ENCODE results near the gene SEMA3A.

Gene SEMA3A

DNA sequence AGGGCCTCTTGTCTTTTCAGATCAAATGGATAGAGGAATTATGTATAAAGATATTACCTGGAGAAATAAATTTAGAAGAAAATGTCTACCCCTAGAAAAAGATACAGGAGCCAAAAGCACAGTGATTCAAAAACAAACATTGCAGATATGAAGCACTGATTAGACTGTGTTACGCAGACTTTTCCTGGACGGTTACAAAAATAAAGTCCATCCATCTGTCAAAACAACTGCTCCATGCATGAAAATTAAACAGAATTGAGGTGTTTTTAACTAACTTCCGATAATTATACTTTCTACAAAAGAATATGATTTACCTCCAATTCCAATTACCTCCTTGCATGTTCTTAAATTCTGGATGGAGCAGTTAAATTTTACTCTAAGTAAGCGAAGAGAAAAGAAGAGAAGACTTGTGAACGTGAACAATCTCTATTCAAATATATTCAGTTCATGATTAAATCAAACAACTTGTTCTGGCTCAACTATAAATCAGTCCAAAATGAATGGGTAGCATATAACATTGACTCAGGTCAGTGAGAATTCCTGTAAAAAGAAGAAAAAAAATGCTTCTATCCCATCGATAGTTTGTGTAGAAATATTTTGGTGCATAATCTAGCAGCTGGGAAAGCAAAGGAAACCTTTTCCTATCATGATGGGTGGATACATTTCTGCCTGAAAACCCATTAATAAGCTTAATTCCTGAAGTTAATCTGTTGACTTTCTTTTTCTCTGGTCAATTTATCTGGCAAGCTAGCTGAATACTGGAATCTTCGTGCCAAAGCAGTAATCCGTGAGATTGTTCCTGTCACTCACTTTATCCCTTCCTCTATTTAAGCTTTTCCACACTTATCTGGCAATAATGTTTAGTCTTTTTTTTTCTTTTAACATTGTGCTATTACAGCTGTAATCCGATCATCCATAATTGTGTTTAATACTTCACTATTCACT is 80.4 kb downstream of the SEMA3A start:
- peaks cover 6% of the 10 kb centered on the region for H3K9me3 Mint-ChIP-seq

DNA sequence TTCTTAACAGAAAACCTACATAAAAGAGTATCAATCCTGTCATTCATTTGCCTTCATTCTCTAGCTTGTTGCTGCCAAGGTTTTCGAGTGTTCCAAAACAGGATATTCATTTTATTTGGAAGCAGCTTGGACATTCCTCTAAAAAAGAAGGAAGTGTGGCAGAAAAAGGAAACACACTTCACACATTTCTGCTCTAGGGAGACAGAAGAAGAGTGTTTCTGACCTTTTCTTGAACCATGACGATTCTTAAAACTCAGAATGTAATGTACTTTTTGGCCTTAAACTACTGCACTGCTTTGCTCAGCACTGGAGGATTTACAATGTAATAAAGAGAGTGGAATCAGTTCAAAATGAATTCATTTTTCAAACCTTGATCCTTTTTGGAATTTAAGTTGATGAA is 81.3 kb downstream of the SEMA3A start:
- no peak for ATAC-seq
- DNase-seq (ENCODE audit: low spot score in 2 of 2) = no peak
- no peak overlapping the region for H3K27ac Mint-ChIP-seq
- no peaks in the 10 kb centered on the region for H3K4me1 Mint-ChIP-seq
- H3K9me3 Mint-ChIP-seq = peaks cover 3% of the 10 kb centered on the region
- no peaks in the 10 kb centered on the region for H3K36me3 Mint-ChIP-seq
- H3K4me3 Mint-ChIP-seq = no peak overlapping the region

More for the DNA sequence above, 80.4 kb downstream of the SEMA3A start:
- no peak overlapping the region for H3K27ac Mint-ChIP-seq
- no peak for ATAC-seq
- no peak for DNase-seq (ENCODE audit: low spot score in 2 of 2)
- H3K36me3 Mint-ChIP-seq = no peaks in the 10 kb centered on the region
- H3K4me1 Mint-ChIP-seq = no peaks in the 10 kb centered on the region
- no peak overlapping the region for H3K4me3 Mint-ChIP-seq

DNA sequence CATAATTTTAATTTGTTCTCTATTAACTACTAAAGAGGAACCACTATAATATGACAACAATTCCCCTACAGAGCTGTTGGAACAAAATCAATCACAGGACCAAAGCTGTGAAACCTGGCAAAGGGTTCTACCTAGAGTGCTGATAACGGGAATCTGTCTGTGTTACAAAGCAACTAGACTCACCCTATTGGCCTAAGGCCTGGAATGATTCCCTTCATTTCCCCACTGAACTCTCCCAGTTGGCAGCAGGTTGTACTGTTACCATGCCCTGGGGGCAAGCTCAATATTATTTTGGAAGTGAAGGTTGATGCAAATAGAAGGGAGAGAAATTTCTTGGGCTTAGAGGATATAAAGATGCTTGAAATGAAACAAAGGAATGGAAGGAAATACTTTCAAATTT is 81.8 kb downstream of the SEMA3A start:
- no peak for ATAC-seq
- Mint-ChIP-seq H3K27ac (no peak overlapping the region), H3K36me3 (no peaks in the 10 kb centered on the region), H3K4me3 (no peak overlapping the region), H3K4me1 (no peaks in the 10 kb centered on the region), H3K9me3 (peaks cover 3% of the 10 kb centered on the region)
- DNase-seq (ENCODE audit: low spot score in 2 of 2) = no peak

DNA sequence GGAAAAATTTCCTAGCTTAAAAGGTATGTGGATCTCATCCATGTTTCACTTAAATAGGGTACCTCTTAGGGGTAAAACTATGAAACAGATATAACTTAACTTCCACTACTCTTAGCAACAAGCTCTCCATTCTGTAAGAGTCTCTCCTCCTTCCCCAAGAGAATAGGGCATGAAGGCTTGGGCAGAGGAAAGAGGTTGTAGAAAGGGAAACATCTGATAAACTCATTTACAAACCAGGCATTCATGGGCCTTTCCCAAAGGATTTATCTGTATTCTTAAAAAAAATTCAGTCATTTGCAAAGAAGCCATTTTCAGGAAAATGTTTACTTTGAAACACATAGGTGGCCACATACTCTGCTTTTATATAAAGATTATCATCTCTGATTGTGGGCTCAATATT is 82.7 kb downstream of the SEMA3A start:
- no peaks in the 10 kb centered on the region for H3K36me3 Mint-ChIP-seq
- ATAC-seq = no peak

DNA sequence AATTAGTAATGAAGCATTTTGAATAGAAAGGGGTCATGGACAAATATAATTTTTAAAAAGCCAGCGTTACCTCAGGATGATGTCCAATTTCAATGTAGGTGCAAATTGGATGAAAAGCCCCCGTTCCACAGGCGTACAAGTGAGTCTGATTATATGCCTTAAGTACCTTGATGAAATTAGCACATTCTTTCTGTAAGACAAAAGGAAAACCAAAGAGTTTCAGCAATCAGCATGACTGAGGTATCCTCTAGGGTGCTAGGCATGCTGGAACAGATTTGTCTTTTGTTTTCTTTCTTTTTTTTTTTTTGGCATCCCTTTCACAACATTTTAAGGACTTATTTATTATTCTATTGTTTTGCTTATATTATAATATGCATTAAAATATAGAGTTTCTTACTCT is 84.2 kb downstream of the SEMA3A start:
- ATAC-seq (no peak), DNase-seq (ENCODE audit: low spot score in 2 of 2) (no peak)
- H3K9me3 Mint-ChIP-seq = peaks cover 3% of the 10 kb centered on the region
- no peaks in the 10 kb centered on the region for H3K36me3 Mint-ChIP-seq
- H3K4me1 Mint-ChIP-seq = no peaks in the 10 kb centered on the region
- no peak overlapping the region for H3K27ac Mint-ChIP-seq
- no peak overlapping the region for H3K4me3 Mint-ChIP-seq

More for the DNA sequence above, 82.7 kb downstream of the SEMA3A start:
- no peak for DNase-seq (ENCODE audit: low spot score in 2 of 2)
- no peak overlapping the region for H3K4me3 Mint-ChIP-seq
- no peak overlapping the region for H3K27ac Mint-ChIP-seq
- peaks cover 3% of the 10 kb centered on the region for H3K9me3 Mint-ChIP-seq
- no peaks in the 10 kb centered on the region for H3K4me1 Mint-ChIP-seq

DNA sequence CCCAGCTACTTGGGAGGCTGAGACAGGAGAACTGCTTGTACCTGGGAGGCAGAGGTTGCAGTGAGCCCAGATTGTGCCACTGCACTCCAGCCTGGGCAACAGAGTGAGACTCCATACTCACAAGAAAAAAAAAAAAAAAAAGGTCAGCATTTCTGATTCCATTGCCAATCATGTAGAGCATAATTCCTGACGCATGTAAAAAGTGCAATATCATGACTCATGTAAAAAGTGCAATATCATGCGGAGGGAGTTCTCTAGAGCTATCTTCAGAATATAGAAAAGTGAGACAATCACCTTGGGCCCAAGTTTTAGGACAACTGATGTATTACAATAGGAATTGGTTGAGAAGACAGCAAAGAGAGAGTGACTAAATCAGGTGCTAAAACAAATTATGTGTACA is 85.8 kb downstream of the SEMA3A start:
- no peak overlapping the region for H3K4me3 Mint-ChIP-seq
- ATAC-seq = no peak
- H3K27ac Mint-ChIP-seq = no peak overlapping the region
- no peaks in the 10 kb centered on the region for H3K9me3 Mint-ChIP-seq
- no peaks in the 10 kb centered on the region for H3K36me3 Mint-ChIP-seq
- DNase-seq (ENCODE audit: low spot score in 2 of 2) = no peak
- no peaks in the 10 kb centered on the region for H3K4me1 Mint-ChIP-seq

DNA sequence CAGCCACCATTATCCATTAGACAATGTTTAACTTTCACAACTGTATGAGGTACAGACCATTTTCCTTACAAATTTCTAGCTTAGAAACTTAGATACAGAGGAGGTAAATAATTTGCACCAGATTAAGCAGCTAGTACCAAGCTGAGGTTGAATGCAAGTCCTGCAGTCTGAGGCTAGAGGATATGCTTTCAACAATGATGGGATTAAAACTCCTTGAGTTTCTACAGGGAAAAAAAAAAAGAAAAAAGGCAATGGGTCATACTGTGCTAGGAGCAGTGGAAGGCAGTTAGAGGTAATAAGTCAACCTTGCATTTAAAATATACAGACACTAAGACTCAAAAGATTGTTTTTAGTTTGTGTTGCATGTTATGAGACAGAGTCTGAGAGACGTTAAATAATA is 86.5 kb downstream of the SEMA3A start:
- DNase-seq (ENCODE audit: low spot score in 2 of 2) (no peak), ATAC-seq (no peak)
- no peaks in the 10 kb centered on the region for H3K9me3 Mint-ChIP-seq
- H3K36me3 Mint-ChIP-seq = no peaks in the 10 kb centered on the region
- H3K27ac Mint-ChIP-seq = no peak overlapping the region
- H3K4me1 Mint-ChIP-seq = no peaks in the 10 kb centered on the region
- no peak overlapping the region for H3K4me3 Mint-ChIP-seq

DNA sequence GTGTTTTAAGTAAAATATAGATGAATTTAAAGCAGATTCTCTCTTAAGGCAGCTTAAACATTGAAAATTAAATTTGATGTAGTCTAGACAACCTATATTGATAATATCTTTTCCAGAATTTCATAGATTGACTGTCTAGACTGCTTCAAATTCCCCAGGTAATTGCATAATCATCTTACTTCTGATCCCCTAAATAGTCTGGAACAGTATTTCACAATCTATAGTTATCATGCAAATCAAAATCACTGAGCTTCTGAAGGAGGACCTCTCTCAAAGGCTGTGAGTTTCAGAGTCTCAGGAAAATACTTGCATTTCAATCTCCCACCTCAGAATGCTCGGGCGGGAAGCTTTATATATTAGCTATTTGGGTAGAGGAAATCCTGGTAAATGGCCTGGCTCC is 87.3 kb downstream of the SEMA3A start:
- Mint-ChIP-seq H3K9me3 (peaks cover 2% of the 10 kb centered on the region), H3K36me3 (no peaks in the 10 kb centered on the region), H3K27ac (no peak overlapping the region), H3K4me3 (no peak overlapping the region), H3K4me1 (no peaks in the 10 kb centered on the region)
- no peak for ATAC-seq
- DNase-seq (ENCODE audit: low spot score in 2 of 2) = no peak

DNA sequence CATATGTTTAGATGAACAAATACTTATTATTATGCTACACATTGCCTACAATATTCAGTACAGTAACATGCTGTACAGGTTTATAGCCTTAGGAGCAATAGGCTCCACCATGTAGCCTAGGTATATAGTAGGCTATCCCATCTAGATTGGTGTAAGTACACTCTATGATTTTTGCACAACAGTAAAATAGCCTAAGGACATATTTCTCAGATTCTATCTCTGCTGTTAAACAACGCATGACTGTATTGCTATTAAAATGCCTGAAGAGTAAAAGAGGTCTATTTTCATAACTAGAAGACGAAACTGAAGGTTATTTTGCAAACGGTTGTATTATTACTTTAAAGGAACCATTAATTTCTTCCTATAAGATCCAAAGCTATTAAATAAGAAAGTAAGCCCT is 88.3 kb downstream of the SEMA3A start:
- no peak for ATAC-seq
- DNase-seq (ENCODE audit: low spot score in 2 of 2) = no peak
- H3K27ac Mint-ChIP-seq = no peak overlapping the region

DNA sequence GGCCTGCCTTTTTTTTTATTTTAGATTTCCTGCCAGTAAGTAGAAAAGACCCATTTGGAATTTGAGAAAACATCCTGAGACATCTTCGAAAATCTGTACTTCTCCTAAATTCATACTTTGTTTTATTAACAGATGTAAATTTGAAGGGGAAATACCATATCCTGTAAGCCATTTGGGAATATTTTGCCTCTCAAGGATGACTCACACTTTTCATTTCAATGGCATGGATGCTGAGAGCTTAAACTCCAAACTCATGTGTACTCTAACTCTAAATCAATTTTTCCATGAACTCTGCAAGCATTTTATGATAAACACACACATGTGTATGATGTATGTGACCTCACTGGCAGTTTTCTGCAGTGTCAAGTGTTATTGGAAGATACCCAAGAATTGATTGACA is 89.0 kb downstream of the SEMA3A start:
- Mint-ChIP-seq H3K9me3 (peaks cover 3% of the 10 kb centered on the region), H3K27ac (no peak overlapping the region)
- ATAC-seq = no peak

More for the DNA sequence above, 88.3 kb downstream of the SEMA3A start:
- no peaks in the 10 kb centered on the region for H3K4me1 Mint-ChIP-seq
- H3K4me3 Mint-ChIP-seq = no peak overlapping the region
- H3K36me3 Mint-ChIP-seq = no peaks in the 10 kb centered on the region
- peaks cover 3% of the 10 kb centered on the region for H3K9me3 Mint-ChIP-seq

DNA sequence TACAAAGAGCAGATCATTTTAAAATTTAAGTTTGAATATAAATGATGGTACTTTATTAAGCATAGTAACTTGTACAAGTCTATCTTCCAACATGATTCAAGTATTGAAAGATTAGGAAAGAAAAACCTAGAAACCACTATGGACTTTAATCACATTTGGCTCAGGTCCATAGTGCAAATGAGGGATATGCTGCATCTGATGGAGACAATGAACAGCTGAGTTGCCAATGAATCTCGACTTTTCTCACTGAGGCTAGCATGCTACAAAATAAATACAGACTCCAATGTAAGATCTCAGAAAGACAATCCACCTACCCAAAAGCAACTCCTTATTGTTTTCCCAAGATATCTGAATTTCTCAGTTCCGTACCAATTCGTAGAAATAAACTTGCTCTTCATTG is 89.8 kb downstream of the SEMA3A start:
- DNase-seq (ENCODE audit: low spot score in 2 of 2) = no peak
- ATAC-seq = no peak
- no peak overlapping the region for H3K27ac Mint-ChIP-seq
- H3K4me1 Mint-ChIP-seq = no peaks in the 10 kb centered on the region
- peaks cover 3% of the 10 kb centered on the region for H3K9me3 Mint-ChIP-seq
- H3K36me3 Mint-ChIP-seq = no peaks in the 10 kb centered on the region
- no peak overlapping the region for H3K4me3 Mint-ChIP-seq

More for the DNA sequence above, 89.0 kb downstream of the SEMA3A start:
- H3K36me3 Mint-ChIP-seq = no peaks in the 10 kb centered on the region
- DNase-seq (ENCODE audit: low spot score in 2 of 2) = no peak
- H3K4me3 Mint-ChIP-seq = no peak overlapping the region
- H3K4me1 Mint-ChIP-seq = no peaks in the 10 kb centered on the region

DNA sequence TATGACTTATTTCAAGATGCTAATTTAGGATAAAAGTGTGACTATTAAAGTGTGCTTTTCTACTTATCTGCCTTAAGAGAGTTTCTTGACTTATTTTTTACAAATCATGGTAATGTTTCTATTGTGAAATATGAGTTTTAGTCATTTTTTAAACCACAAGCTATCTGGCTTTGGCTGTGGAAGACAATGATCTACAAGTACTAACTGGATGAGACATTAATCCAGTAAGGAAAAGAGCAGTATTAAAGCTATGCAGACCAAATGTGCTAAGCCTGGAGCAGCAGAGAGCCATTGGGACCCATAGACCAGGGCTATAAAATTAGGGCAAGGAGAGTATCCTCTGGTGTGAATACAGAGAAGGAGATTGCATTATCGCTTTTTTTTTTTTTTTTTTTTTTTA is 92.4 kb downstream of the SEMA3A start:
- Mint-ChIP-seq H3K4me1 (no peaks in the 10 kb centered on the region), H3K9me3 (peaks cover 5% of the 10 kb centered on the region), H3K27ac (no peak overlapping the region), H3K36me3 (no peaks in the 10 kb centered on the region), H3K4me3 (no peak overlapping the region)
- no peak for DNase-seq (ENCODE audit: low spot score in 2 of 2)
- no peak for ATAC-seq

DNA sequence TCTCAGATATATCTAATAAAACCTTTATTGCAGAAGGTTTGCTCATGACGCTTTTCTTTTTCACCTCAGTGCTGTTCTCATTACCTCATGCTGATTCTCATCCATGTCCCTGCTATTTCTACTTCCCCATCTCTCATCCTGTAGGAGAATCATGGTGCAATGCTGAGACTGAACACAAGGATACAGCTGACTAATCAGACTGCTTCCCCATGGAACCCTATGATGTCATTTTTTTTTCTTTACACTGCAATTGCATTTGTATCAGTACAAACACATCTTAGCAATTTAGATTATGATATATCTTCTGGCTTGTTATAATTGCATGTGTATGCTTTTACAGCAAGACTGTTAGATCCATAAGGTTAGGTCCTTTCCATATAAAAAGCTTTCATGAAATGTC is 93.7 kb downstream of the SEMA3A start:
- ATAC-seq (no peak), DNase-seq (ENCODE audit: low spot score in 2 of 2) (no peak)
- Mint-ChIP-seq H3K36me3 (no peaks in the 10 kb centered on the region), H3K4me3 (no peak overlapping the region), H3K27ac (no peak overlapping the region), H3K9me3 (peaks cover 7% of the 10 kb centered on the region), H3K4me1 (no peaks in the 10 kb centered on the region)

DNA sequence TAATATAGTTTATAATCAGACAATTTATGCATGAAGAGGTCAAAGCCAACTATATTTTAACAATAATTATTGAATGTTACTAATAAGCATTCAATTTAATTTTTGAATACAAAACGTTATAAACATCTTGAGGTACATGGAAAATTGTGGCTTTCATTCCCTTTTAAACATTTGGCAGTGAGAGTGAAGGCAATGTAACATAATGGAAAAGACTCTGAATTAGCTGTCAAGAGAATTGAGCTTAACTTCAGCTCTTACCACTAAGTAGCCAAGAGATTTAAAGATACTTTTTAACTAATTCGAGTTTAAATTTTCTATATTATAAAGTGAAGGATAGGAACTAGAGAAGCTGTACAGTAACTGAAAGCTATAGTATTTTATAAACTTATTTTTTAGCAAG is 98.6 kb downstream of the SEMA3A start:
- Mint-ChIP-seq H3K4me1 (no peaks in the 10 kb centered on the region), H3K27ac (no peak overlapping the region), H3K4me3 (no peak overlapping the region), H3K9me3 (peaks cover 10% of the 10 kb centered on the region), H3K36me3 (no peaks in the 10 kb centered on the region)
- no peak for ATAC-seq
- no peak for DNase-seq (ENCODE audit: low spot score in 2 of 2)

DNA sequence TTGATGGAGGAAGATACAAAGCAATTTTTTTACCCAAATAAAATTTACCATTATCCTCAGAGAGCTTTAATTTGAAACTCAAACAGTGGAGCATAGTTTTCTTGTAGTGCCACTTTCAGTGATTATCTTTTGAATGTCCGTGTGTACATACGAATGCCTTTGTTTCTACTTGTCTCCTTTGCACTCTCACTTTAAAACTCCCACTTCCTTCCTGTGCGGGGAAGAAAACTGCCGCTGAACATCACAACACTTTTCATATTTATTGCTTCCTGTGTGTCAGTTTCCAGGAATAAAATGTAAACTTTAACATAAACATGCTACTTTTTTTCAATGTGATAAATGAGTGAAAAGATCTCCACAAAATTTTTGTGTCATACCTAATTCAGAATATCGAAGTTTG is 102.4 kb downstream of the SEMA3A start:
- no peak for DNase-seq (ENCODE audit: low spot score in 2 of 2)
- H3K9me3 Mint-ChIP-seq = peaks cover 10% of the 10 kb centered on the region
- H3K4me3 Mint-ChIP-seq = no peak overlapping the region
- no peak overlapping the region for H3K27ac Mint-ChIP-seq
- no peak for ATAC-seq
- H3K4me1 Mint-ChIP-seq = no peaks in the 10 kb centered on the region
- H3K36me3 Mint-ChIP-seq = no peaks in the 10 kb centered on the region

DNA sequence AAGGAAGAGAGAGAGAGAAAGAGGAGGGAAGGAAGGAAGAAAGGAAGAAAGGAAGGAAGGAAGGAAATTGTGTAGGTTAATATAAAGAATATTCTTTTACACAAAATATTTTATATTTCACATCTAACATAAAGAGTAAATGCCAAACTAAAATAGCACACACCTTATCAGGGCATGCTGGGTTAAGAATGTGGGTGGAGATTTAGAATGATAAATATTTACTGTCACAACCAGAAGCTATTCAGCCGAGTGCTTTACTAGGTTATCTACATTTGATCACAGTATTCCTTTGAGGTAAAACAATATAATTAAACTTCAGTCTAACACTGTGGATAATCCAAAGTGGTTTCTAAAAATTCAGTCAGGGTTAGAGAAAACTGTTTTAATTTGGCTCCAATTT is 103.3 kb downstream of the SEMA3A start:
- Mint-ChIP-seq H3K9me3 (peaks cover 9% of the 10 kb centered on the region), H3K4me1 (no peaks in the 10 kb centered on the region), H3K4me3 (no peak overlapping the region), H3K27ac (no peak overlapping the region), H3K36me3 (no peaks in the 10 kb centered on the region)
- DNase-seq (ENCODE audit: low spot score in 2 of 2) (no peak), ATAC-seq (no peak)

All from stimulated activated effector memory CD8-positive, alpha-beta T cell treated with anti-CD3 and anti-CD28 coated beads, Interleukin-12 subunit alpha, Interleukin-12 subunit beta, amount 100 ng/mL, for 72 hours (primary cell).